Glutamatergic neuron (in vitro differentiated cells): ENCODE results near the gene KIZ. TPM values are rescaled to one million over a fixed set of nuclear protein-coding genes. Genes with fewer than 3 reads are reported as not detected.

ENCODE experiments used
- DNase-seq: peaks from one replicate; pipeline ENCODE4 v3.0.0; 2022
- H3K27ac Mint-ChIP-seq: one replicate; pipeline ENCODE4 v1.8.0; 2020; ENCODE audit warnings: mild to moderate bottlenecking, mixed read lengths, inconsistent platforms; ENCODE audit not compliant: unreplicated experiment
- H3K27me3 Mint-ChIP-seq: one replicate; pipeline ENCODE4 v1.8.0; 2020; ENCODE audit warnings: mild to moderate bottlenecking, moderate library complexity, mixed read lengths, inconsistent platforms; ENCODE audit not compliant: unreplicated experiment
- H3K36me3 Mint-ChIP-seq: one replicate; pipeline ENCODE4 v1.8.0; 2020; ENCODE audit warnings: mild to moderate bottlenecking, mixed read lengths, inconsistent platforms; ENCODE audit not compliant: unreplicated experiment
- H3K4me1 Mint-ChIP-seq: one replicate; pipeline ENCODE4 v1.8.0; 2020; ENCODE audit warnings: mild to moderate bottlenecking, low read depth, mixed read lengths, inconsistent platforms; ENCODE audit not compliant: unreplicated experiment
- H3K4me3 Mint-ChIP-seq: one replicate; pipeline ENCODE4 v1.8.0; 2020; ENCODE audit warnings: mild to moderate bottlenecking, mixed read lengths, inconsistent platforms; ENCODE audit not compliant: unreplicated experiment
- H3K9me3 Mint-ChIP-seq: one replicate; pipeline ENCODE4 v1.8.0; 2020; ENCODE audit warnings: mild to moderate bottlenecking, moderate library complexity, mixed read lengths, inconsistent platforms; ENCODE audit not compliant: unreplicated experiment
- total RNA-seq: library from RNA; stranded (reverse); fragmentation: NEBNext Ultra II Directional; extraction: Animal tissue kit (Norgen Biotek cat#: 25700); gene quantifications from one replicate; pipeline ENCODE4 v1.2.1, GENCODE V29; 2021; ENCODE audit not compliant: unreplicated experiment
- TF ChIP-seq, protein P1 (sequence below): fragments of 200-600 bp; sonication (generic); IDR thresholded peaks from one replicate; pipeline ENCODE4 v1.5.0; 2021; ENCODE audit not compliant: partially characterized antibody, unreplicated experiment

KIZ gene
- total RNA-seq, 1 donor from 2014 or later, result 17.7 TPM

- Mint-ChIP-seq H3K27ac (no peak overlapping the region), H3K27me3 (no peaks in the 10 kb centered on the region), H3K36me3 (no peaks in the 10 kb centered on the region), H3K4me1 (no peaks in the 10 kb centered on the region), H3K9me3 (peaks cover 3% of the 10 kb centered on the region), H3K4me3 (no peak overlapping the region)
- TF ChIP-seq, protein P1, sequence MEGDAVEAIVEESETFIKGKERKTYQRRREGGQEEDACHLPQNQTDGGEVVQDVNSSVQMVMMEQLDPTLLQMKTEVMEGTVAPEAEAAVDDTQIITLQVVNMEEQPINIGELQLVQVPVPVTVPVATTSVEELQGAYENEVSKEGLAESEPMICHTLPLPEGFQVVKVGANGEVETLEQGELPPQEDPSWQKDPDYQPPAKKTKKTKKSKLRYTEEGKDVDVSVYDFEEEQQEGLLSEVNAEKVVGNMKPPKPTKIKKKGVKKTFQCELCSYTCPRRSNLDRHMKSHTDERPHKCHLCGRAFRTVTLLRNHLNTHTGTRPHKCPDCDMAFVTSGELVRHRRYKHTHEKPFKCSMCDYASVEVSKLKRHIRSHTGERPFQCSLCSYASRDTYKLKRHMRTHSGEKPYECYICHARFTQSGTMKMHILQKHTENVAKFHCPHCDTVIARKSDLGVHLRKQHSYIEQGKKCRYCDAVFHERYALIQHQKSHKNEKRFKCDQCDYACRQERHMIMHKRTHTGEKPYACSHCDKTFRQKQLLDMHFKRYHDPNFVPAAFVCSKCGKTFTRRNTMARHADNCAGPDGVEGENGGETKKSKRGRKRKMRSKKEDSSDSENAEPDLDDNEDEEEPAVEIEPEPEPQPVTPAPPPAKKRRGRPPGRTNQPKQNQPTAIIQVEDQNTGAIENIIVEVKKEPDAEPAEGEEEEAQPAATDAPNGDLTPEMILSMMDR, result no peak
- no peak for DNase-seq
These were observed 25.9 kb downstream of the KIZ start for GRCh38 chr20:21151791-21152190.

- H3K4me3 Mint-ChIP-seq, result no peak overlapping the region
- H3K36me3 Mint-ChIP-seq, result no peaks in the 10 kb centered on the region
- peaks cover 3% of the 10 kb centered on the region for H3K9me3 Mint-ChIP-seq
- DNase-seq, result no peak
- no peaks in the 10 kb centered on the region for H3K4me1 Mint-ChIP-seq
- H3K27me3 Mint-ChIP-seq, result no peaks in the 10 kb centered on the region
- TF ChIP-seq, protein P1, result no peak
- no peak overlapping the region for H3K27ac Mint-ChIP-seq
These were observed 28.8 kb downstream of the KIZ start for GRCh38 chr20:21154692-21155091.

- no peak for DNase-seq
- peaks cover under 1% of the 10 kb centered on the region for H3K4me1 Mint-ChIP-seq
- H3K27ac Mint-ChIP-seq, result no peak overlapping the region
- TF ChIP-seq, protein P1, result no peak
- H3K27me3 Mint-ChIP-seq, result no peaks in the 10 kb centered on the region
- peaks cover 3% of the 10 kb centered on the region for H3K9me3 Mint-ChIP-seq
- no peak overlapping the region for H3K4me3 Mint-ChIP-seq
- H3K36me3 Mint-ChIP-seq, result no peaks in the 10 kb centered on the region
These were observed 29.4 kb downstream of the KIZ start for GRCh38 chr20:21155268-21155667.

DNA sequence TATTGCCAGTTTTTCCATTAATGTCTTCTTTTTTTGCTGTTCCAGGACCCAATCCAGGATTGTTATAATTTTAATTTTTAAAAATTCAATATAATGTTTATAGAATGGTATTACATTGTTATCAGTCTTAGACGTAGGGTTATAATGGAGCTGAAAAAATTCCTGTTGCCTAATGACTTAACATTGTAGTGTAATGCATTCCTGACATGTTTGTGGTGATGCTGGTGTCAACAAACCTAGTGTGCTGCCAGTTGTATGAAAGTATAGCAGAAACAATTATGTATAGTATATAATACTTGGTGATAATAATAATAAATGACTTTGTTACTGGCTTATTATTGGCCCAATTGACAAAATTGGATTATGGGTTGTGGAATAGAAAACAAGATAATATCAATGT, 30.4 kb downstream of the KIZ start:
- no peak overlapping the region for H3K27ac Mint-ChIP-seq
- no peak overlapping the region for H3K4me3 Mint-ChIP-seq
- H3K4me1 Mint-ChIP-seq, result peaks cover 2% of the 10 kb centered on the region
- H3K36me3 Mint-ChIP-seq, result no peaks in the 10 kb centered on the region
- no peaks in the 10 kb centered on the region for H3K27me3 Mint-ChIP-seq
- TF ChIP-seq, protein P1, result no peak
- peaks cover 3% of the 10 kb centered on the region for H3K9me3 Mint-ChIP-seq
- no peak for DNase-seq

- Mint-ChIP-seq H3K4me3 (no peak overlapping the region), H3K27ac (no peak overlapping the region), H3K36me3 (no peaks in the 10 kb centered on the region), H3K9me3 (peaks cover 3% of the 10 kb centered on the region), H3K27me3 (no peaks in the 10 kb centered on the region), H3K4me1 (peaks cover 2% of the 10 kb centered on the region)
- TF ChIP-seq, protein P1, result no peak
- DNase-seq, result no peak
These were observed 31.1 kb downstream of the KIZ start for GRCh38 chr20:21157006-21157405.
